HCT116 (cell line): ENCODE measurements around the gene OBSCN. TPM values are rescaled to one million over a fixed set of nuclear protein-coding genes. Genes with fewer than 3 reads are reported as not detected.

Source experiments
- ATAC-seq: fragments of 200-7000 bp; cut with Tn5 transposase; 2 replicates; pipeline ENCODE4 v1.9.1; 2020; ENCODE audit warnings: mild to moderate bottlenecking, moderate library complexity
- BruUV-seq: library from RNA; stranded (reverse); fragments of 400-500 nt; replicated peaks from 2 replicates; lab custom pipeline; 2021; lab: Mats Ljungman, UMichigan
- CTCF ChIA-PET: fragments of 300-600 bp; sonication (Branson Sonifier 250); formaldehyde crosslinking; loops from one replicate; lab custom pipeline; 2021; ENCODE audit warnings: antibody characterized with exemption; lab: Charles Lee
- POLR2A ChIA-PET: fragments of 300-600, 350-600 bp; sonication (Branson Sonifier 250); formaldehyde crosslinking; loops from one replicate; lab custom pipeline; 2021; ENCODE audit warnings: antibody characterized with exemption; lab: Charles Lee
- RAD21 ChIA-PET, 2 experiments: fragments of 300-600 bp; sonication (Branson Sonifier 250); formaldehyde crosslinking; loops; one replicate each; lab custom pipeline; 2023; ENCODE audit warnings: low total read pairs in 2 of 2; ENCODE audit not compliant: uncharacterized antibody in 2 of 2, unreplicated experiment in 2 of 2, low non-redundant PET in 1 of 2; lab: Charles Lee
- DNase-seq: peaks from one replicate; pipeline ENCODE4 v3.0.0-alpha.2; 2010; ENCODE audit warnings: low read depth, low spot score
- H2AFZ ChIP-seq: fragments of 200-600 bp; shearing (Covaris generic), sonication (generic); 2 replicates; pipeline ENCODE4 v1.6.1; 2017; ENCODE audit warnings: low read depth, mixed run types, mixed read lengths, antibody characterized with exemption, low read length; ENCODE audit not compliant: poor library complexity, severe bottlenecking
- H3K27ac ChIP-seq: 2 replicates; pipeline ENCODE4 v1.5.1; 2012; ENCODE audit warnings: low read depth, low read length
- H3K27me3 ChIP-seq: fragments of 200-600 bp; sonication (generic); 2 replicates; pipeline ENCODE4 v1.6.1; 2016; ENCODE audit warnings: mixed run types, low read length, mixed read lengths; ENCODE audit not compliant: insufficient read depth
- H3K36me3 ChIP-seq, 2 experiments: fragments of 200-500 bp in 1 of 2; fragments of 200-600 bp in 1 of 2; sonication (Bioruptor generic) in 1 of 2; sonication (generic) in 1 of 2; 2 replicates each; pipeline versions ENCODE4 v1.5.1 to v1.6.1; 2014 to 2016; ENCODE audit warnings: low read length in 2 of 2, inconsistent platforms in 1 of 2, mixed read lengths in 1 of 2, mixed run types in 1 of 2; ENCODE audit not compliant: insufficient read depth in 2 of 2, control insufficient read depth in 1 of 2
- H3K4me1 ChIP-seq, 2 experiments: fragments of 200-600 bp in 1 of 2; sonication (generic) in 1 of 2; 2 replicates each; pipeline versions ENCODE4 v1.5.1 to v1.6.1; 2012 to 2017; ENCODE audit warnings: low read length in 2 of 2, inconsistent platforms in 1 of 2, mild to moderate bottlenecking in 1 of 2, mixed read lengths in 1 of 2, mixed run types in 1 of 2, moderate library complexity in 1 of 2; ENCODE audit not compliant: insufficient read depth in 2 of 2, control insufficient read depth in 1 of 2
- H3K4me2 ChIP-seq: fragments of 200-600 bp; sonication (generic); 2 replicates; pipeline ENCODE4 v1.6.1; 2017; ENCODE audit warnings: mixed run types, low read length, mixed read lengths
- H3K4me3 ChIP-seq, 2 experiments: fragments of 200-600 bp in 1 of 2; sonication (generic) in 1 of 2; replicated peaks in 1 of 2; 2 replicates each; pipeline ENCODE4 v1.5.1; 2011 to 2016; ENCODE audit warnings: low read length in 2 of 2, control low read depth in 1 of 2, low read depth in 1 of 2, mild to moderate bottlenecking in 1 of 2, mixed read lengths in 1 of 2, mixed run types in 1 of 2
- H3K79me2 ChIP-seq: fragments of 200-600 bp; sonication (generic); 2 replicates; pipeline ENCODE4 v1.6.1; 2017; ENCODE audit warnings: mild to moderate bottlenecking, mixed run types, low read length, moderate library complexity, mixed read lengths; ENCODE audit not compliant: insufficient read depth
- H3K9ac ChIP-seq: fragments of 200-600 bp; sonication (generic); 2 replicates; pipeline ENCODE4 v1.6.1; 2016; ENCODE audit warnings: low read length, mixed read lengths
- H3K9me2 ChIP-seq: fragments of 200-600 bp; sonication (generic), shearing (Covaris generic); 2 replicates; pipeline ENCODE4 v1.6.1; 2017; ENCODE audit warnings: mixed run types, mild to moderate bottlenecking, moderate library complexity; ENCODE audit not compliant: insufficient read depth
- H3K9me3 ChIP-seq, 2 experiments: fragments of 200-500 bp in 1 of 2; fragments of 200-600 bp in 1 of 2; sonication (Bioruptor generic) in 1 of 2; sonication (generic) in 1 of 2; 2 replicates each; pipeline ENCODE4 v1.6.1; 2014 to 2017; ENCODE audit warnings: low read length in 2 of 2, mixed read lengths in 2 of 2, inconsistent platforms in 1 of 2, low read depth in 1 of 2, mild to moderate bottlenecking in 1 of 2, mixed run types in 1 of 2, moderate library complexity in 1 of 2; ENCODE audit not compliant: control insufficient read depth in 1 of 2, insufficient read depth in 1 of 2
- H4K20me1 ChIP-seq: fragments of 200-600 bp; sonication (generic), shearing (Covaris generic); 2 replicates; pipeline ENCODE4 v1.6.1; 2017; ENCODE audit warnings: mixed run types, mild to moderate bottlenecking, moderate library complexity; ENCODE audit not compliant: insufficient read depth
- CBX3 ChIP-seq: IDR thresholded peaks from 2 replicates; pipeline ENCODE4 v1.6.1; 2012; ENCODE audit warnings: low read depth
- CEBPB ChIP-seq: IDR thresholded peaks from 2 replicates; pipeline ENCODE4 v1.6.1; 2012; ENCODE audit warnings: low read depth
- EGR1 ChIP-seq: IDR thresholded peaks from 2 replicates; pipeline ENCODE4 v1.6.1; 2012; ENCODE audit warnings: low read depth
- ELF1 ChIP-seq: IDR thresholded peaks from 2 replicates; pipeline ENCODE4 v1.6.1; 2012; ENCODE audit warnings: low read depth, borderline replicate concordance
- EZH2 ChIP-seq: fragments of 200-600 bp; sonication (generic); IDR thresholded peaks from 2 replicates; pipeline ENCODE4 v1.6.1; 2017; ENCODE audit warnings: antibody characterized with exemption, mixed run types
- EZH2phosphoT487 ChIP-seq: fragments of 200-600 bp; IDR thresholded peaks from 2 replicates; pipeline ENCODE4 v1.6.1; 2018; ENCODE audit warnings: antibody characterized with exemption, borderline replicate concordance
- FOSL1 ChIP-seq: IDR thresholded peaks from 2 replicates; pipeline ENCODE4 v1.6.1; 2012; ENCODE audit warnings: low read depth
- JUND ChIP-seq: IDR thresholded peaks from 2 replicates; pipeline ENCODE4 v1.6.1; 2012
- POLR2A ChIP-seq: IDR thresholded peaks from 2 replicates; pipeline ENCODE4 v1.7.0; 2011; ENCODE audit warnings: borderline replicate concordance; ENCODE audit not compliant: insufficient read depth, insufficient read length; ENCODE audit errors: extremely low read depth
- POLR2AphosphoS5 ChIP-seq: IDR thresholded peaks from 2 replicates; pipeline ENCODE4 v1.6.1; 2011; ENCODE audit warnings: mild to moderate bottlenecking, low read depth, low read length, moderate library complexity
- RAD21 ChIP-seq: IDR thresholded peaks from 2 replicates; pipeline ENCODE4 v1.6.1; 2012; ENCODE audit warnings: low read depth, mild to moderate bottlenecking
- SIN3A ChIP-seq: IDR thresholded peaks from 2 replicates; pipeline ENCODE4 v1.6.1; 2012; ENCODE audit warnings: low read depth
- SP1 ChIP-seq: IDR thresholded peaks from 2 replicates; pipeline ENCODE4 v1.6.1; 2012; ENCODE audit warnings: low read depth
- SRF ChIP-seq: IDR thresholded peaks from 2 replicates; pipeline ENCODE4 v1.6.1; 2012; ENCODE audit warnings: low read depth
- TCF7L2 ChIP-seq: IDR thresholded peaks from 2 replicates; pipeline ENCODE4 v1.7.0; 2011; ENCODE audit warnings: borderline replicate concordance, inconsistent platforms; ENCODE audit not compliant: insufficient read depth, insufficient read length; ENCODE audit errors: extremely low read depth
- YY1 ChIP-seq: IDR thresholded peaks from 2 replicates; pipeline ENCODE4 v1.6.1; 2011; ENCODE audit warnings: low read length, low read depth, moderate library complexity, mild to moderate bottlenecking; ENCODE audit not compliant: insufficient replicate concordance; ENCODE audit errors: extremely low read depth
- ZFX ChIP-seq: fragments of 450-650 bp; IDR thresholded peaks from 2 replicates; pipeline ENCODE4 v1.6.1; 2017
- intact Hi-C: fragments of 100-400 bp; cut with micrococcal nuclease; formaldehyde crosslinking; loops from 2 replicates; pipeline ENCODE4 v1.10.0; 2022
- total RNA-seq: library from RNA; stranded (reverse); gene quantifications from one replicate; pipeline ENCODE4 v1.2.1, GENCODE V29; 2021; ENCODE audit not compliant: unreplicated experiment
- TF ChIP-seq, protein P1 (sequence below): IDR thresholded peaks from 2 replicates; pipeline ENCODE4 v1.6.1; 2012
- TF ChIP-seq, protein P2 (sequence below): IDR thresholded peaks from 2 replicates; pipeline ENCODE4 v1.6.1; 2012; ENCODE audit warnings: low read depth
- TF ChIP-seq, protein P3 (sequence below): IDR thresholded peaks from 2 replicates; pipeline ENCODE4 v1.6.1; 2012

OBSCN gene
- total RNA-seq, 1 experiment from 2014 or later: 16.6 TPM

DNA sequence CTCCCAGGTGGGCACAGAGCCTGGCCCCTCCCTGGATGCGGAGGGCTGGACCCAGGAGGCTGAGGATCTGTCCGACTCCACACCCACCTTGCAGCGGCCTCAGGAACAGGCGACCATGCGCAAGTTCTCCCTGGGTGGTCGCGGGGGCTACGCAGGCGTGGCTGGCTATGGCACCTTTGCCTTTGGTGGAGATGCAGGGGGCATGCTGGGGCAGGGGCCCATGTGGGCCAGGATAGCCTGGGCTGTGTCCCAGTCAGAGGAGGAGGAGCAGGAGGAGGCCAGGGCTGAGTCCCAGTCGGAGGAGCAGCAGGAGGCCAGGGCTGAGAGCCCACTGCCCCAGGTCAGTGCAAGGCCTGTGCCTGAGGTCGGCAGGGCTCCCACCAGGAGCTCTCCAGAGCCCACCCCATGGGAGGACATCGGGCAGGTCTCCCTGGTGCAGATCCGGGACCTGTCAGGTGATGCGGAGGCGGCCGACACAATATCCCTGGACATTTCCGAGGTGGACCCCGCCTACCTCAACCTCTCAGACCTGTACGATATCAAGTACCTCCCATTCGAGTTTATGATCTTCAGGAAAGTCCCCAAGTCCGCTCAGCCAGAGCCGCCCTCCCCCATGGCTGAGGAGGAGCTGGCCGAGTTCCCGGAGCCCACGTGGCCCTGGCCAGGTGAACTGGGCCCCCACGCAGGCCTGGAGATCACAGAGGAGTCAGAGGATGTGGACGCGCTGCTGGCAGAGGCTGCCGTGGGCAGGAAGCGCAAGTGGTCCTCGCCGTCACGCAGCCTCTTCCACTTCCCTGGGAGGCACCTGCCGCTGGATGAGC lies 164.5 kb downstream of the OBSCN start:
- no peaks in the 10 kb centered on the region for H3K79me2 ChIP-seq
- H3K9me2 ChIP-seq: no peaks in the 10 kb centered on the region
- no peak overlapping the region for H3K4me2 ChIP-seq
- no peaks in the 10 kb centered on the region for H3K9me3 ChIP-seq
- ChIA-PET CTCF (no interaction called here), POLR2A (no interaction called here), RAD21 (no interaction called here)
- ATAC-seq (no peak), DNase-seq (no peak)
- no peak overlapping the region for H3K4me3 ChIP-seq
- H3K27me3 ChIP-seq: no peaks in the 10 kb centered on the region
- H3K36me3 ChIP-seq: no peaks in the 10 kb centered on the region
- H3K9ac ChIP-seq: no peak overlapping the region
- intact Hi-C loops: no loop called here
- no peak overlapping the region for H3K27ac ChIP-seq
- H2AFZ ChIP-seq: no peak overlapping the region
- TF ChIP-seq, protein P1, sequence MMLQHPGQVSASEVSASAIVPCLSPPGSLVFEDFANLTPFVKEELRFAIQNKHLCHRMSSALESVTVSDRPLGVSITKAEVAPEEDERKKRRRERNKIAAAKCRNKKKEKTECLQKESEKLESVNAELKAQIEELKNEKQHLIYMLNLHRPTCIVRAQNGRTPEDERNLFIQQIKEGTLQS: no peak
- TF ChIP-seq POLR2A (no peak), SP1 (no peak), TCF7L2 (no peak), RAD21 (no peak), YY1 (no peak), EGR1 (no peak), EZH2 (no peak), SRF (no peak), CBX3 (no peak), ZFX (no peak), CEBPB (no peak), SIN3A (no peak), EZH2phosphoT487 (no peak), FOSL1 (no peak), JUND (no peak), POLR2AphosphoS5 (no peak), ELF1 (no peak)
- TF ChIP-seq, protein P2, sequence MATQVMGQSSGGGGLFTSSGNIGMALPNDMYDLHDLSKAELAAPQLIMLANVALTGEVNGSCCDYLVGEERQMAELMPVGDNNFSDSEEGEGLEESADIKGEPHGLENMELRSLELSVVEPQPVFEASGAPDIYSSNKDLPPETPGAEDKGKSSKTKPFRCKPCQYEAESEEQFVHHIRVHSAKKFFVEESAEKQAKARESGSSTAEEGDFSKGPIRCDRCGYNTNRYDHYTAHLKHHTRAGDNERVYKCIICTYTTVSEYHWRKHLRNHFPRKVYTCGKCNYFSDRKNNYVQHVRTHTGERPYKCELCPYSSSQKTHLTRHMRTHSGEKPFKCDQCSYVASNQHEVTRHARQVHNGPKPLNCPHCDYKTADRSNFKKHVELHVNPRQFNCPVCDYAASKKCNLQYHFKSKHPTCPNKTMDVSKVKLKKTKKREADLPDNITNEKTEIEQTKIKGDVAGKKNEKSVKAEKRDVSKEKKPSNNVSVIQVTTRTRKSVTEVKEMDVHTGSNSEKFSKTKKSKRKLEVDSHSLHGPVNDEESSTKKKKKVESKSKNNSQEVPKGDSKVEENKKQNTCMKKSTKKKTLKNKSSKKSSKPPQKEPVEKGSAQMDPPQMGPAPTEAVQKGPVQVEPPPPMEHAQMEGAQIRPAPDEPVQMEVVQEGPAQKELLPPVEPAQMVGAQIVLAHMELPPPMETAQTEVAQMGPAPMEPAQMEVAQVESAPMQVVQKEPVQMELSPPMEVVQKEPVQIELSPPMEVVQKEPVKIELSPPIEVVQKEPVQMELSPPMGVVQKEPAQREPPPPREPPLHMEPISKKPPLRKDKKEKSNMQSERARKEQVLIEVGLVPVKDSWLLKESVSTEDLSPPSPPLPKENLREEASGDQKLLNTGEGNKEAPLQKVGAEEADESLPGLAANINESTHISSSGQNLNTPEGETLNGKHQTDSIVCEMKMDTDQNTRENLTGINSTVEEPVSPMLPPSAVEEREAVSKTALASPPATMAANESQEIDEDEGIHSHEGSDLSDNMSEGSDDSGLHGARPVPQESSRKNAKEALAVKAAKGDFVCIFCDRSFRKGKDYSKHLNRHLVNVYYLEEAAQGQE: no peak
- TF ChIP-seq, protein P3, sequence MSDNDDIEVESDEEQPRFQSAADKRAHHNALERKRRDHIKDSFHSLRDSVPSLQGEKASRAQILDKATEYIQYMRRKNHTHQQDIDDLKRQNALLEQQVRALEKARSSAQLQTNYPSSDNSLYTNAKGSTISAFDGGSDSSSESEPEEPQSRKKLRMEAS: no peak
- BruUV-seq: no TSS peak
- peaks cover 0 to 31% of the 10 kb centered on the region in 2 experiments; a peak in 3 of 4 replicates for H3K4me1 ChIP-seq
- H4K20me1 ChIP-seq: no peaks in the 10 kb centered on the region
